Small intestine (tissue), 7 donors: ENCODE data around the gene DOCK9. TPM values are rescaled to one million over a fixed set of nuclear protein-coding genes. Genes with fewer than 3 reads are reported as not detected.

Experiments used
- DNase-seq, 2 donors: peaks; one replicate each; pipeline versions ENCODE4 v3.0.0 to v3.0.0-alpha.2; 2013
- FAIRE-seq: peaks from 2 replicates; lab custom pipeline; 2012; peaks lifted over from hg19 to GRCh38; lab: Jason Lieb, UNC
- H3K27ac ChIP-seq, 3 donors: one replicate each; pipeline ENCODE4 v1.5.1; 2013; ENCODE audit warnings: low read length in 2 of 3, mild to moderate bottlenecking in 2 of 3, control low read depth in 1 of 3, inconsistent platforms in 1 of 3, low read depth in 1 of 3, moderate library complexity in 1 of 3
- H3K27me3 ChIP-seq, 3 donors: one replicate each; pipeline ENCODE4 v1.6.1; 2013; ENCODE audit warnings: low read length in 3 of 3, inconsistent platforms in 1 of 3; ENCODE audit not compliant: control insufficient read depth in 3 of 3, insufficient read depth in 3 of 3
- H3K36me3 ChIP-seq, 3 donors: one replicate each; pipeline ENCODE4 v1.6.1; 2013; ENCODE audit warnings: low read length in 3 of 3, inconsistent platforms in 1 of 3, low read depth in 1 of 3, mild to moderate bottlenecking in 1 of 3, moderate library complexity in 1 of 3; ENCODE audit not compliant: control insufficient read depth in 3 of 3, insufficient read depth in 2 of 3
- H3K4me1 ChIP-seq, 3 donors: one replicate each; pipeline ENCODE4 v1.6.1; 2013; ENCODE audit warnings: low read length in 2 of 3, inconsistent platforms in 1 of 3, low read depth in 1 of 3, mild to moderate bottlenecking in 1 of 3, moderate library complexity in 1 of 3; ENCODE audit not compliant: control insufficient read depth in 3 of 3, insufficient read depth in 2 of 3
- H3K4me3 ChIP-seq, 3 donors: one replicate each; pipeline ENCODE4 v1.5.1; 2013; ENCODE audit warnings: low read length in 3 of 3, control low read depth in 1 of 3, inconsistent platforms in 1 of 3, low read depth in 1 of 3, mild to moderate bottlenecking in 1 of 3, moderate library complexity in 1 of 3
- H3K9me3 ChIP-seq, 2 donors: one replicate each; pipeline ENCODE4 v1.6.1; 2013; ENCODE audit warnings: low read depth in 1 of 2, low read length in 1 of 2; ENCODE audit not compliant: control insufficient read depth in 2 of 2, insufficient read depth in 1 of 2
- WGBS, 3 donors: extraction: QIAGEN DNeasy Blood & Tissue Kit; methylation state at CpG; one replicate each; pipeline ENCODE4 v1.1.7; 2013; 5-methylcytosine and 5-hydroxymethylcytosine counted together
- polyA plus RNA-seq, 4 donors: library from polyadenylated mRNA; stranded (reverse) in 3 of 4; unstranded in 1 of 4; fragments of 200-250 nt in 3 of 4; fragments of 120-200 nt in 1 of 4; gene quantifications; one replicate each; pipeline versions ENCODE4 v1.2.1 to v1.2.3, GENCODE V29; 2013
- donor health status: healthy with polysubstance abuse.
- donor health status: control.
- donor health status: control.
- donor health status: Bipolar disorder and iron deficiency.
- donor health status: healthy.

The DOCK9 gene
- polyA plus RNA-seq, 4 donors, result 18.6 to 84.3 (median 37.0) TPM

DNA sequence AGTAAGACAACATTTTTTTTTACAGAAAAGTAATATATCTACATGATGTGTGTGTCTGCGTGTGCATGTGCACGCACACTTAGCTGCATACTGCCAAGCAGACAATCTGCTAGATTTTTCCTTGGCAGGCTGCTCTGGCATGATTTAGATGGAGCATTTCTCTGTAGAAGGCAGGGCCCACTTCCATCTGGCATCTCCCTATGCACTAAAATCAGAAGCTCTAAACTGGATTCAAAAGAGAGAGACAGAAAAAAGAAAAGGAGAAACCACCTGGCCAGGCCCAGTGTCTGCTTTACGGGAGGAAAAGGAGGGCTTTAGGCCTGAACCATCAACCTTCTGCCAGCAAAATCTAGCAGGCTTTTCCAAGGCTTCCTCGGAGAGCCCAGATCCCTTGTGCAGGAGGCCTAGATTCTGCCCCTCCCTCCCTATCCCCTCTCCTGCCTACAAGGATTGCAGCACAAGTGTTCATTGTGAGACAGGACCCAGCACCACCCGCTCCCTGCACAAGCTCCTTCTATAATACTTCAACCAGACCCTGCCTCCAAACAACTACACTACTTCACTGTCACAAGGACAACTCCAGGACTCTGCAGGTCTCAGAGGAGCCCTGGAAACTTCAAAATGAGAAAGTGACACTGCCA is 99.3 kb downstream of the DOCK9 start:
- FAIRE-seq (no peak), DNase-seq (no peak)
- Histone ChIP-seq H3K36me3 (peaks cover 4 to 61% (median 14%) of the 10 kb centered on the region in 3 donors), H3K4me1 (no peaks in the 10 kb centered on the region), H3K9me3 (peaks cover 0 to 5% of the 10 kb centered on the region in 2 donors), H3K4me3 (no peak overlapping the region), H3K27me3 (no peaks in the 10 kb centered on the region), H3K27ac (no peak overlapping the region)
- WGBS, 3 donors, result 86 to 97% (median 95%) methylated on average over 5 of the region's 5 CpGs

DNA sequence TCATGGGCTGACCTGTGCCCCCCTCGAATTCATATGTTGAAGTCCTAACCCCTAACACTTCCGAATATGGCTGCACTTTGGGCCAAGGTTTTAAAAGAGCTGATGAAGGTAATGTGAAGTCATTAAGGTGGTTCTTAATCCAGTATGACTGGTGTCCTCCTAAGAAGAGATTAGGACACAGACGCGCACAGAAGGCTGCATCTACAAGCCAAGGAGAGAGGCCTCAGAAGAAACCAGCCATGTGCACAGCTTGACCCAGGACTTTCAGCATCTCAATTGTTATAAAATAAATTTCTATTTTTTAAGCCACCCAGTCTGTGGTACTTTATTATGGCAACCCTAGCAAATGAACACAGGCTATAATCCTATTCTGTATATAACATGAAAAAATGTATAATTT is 99.9 kb downstream of the DOCK9 start:
- no peaks in the 10 kb centered on the region for H3K27me3 ChIP-seq
- WGBS, 3 donors, result 91 to 99% (median 93%) methylated on average over 4 of the region's 4 CpGs
- peaks cover 2 to 63% (median 12%) of the 10 kb centered on the region in 3 donors for H3K36me3 ChIP-seq
- no peak for DNase-seq
- H3K27ac ChIP-seq, result no peak overlapping the region
- H3K4me3 ChIP-seq, result no peak overlapping the region
- H3K4me1 ChIP-seq, result no peaks in the 10 kb centered on the region
- peaks cover 0 to 11% of the 10 kb centered on the region in 2 donors for H3K9me3 ChIP-seq
- FAIRE-seq, result no peak

DNA sequence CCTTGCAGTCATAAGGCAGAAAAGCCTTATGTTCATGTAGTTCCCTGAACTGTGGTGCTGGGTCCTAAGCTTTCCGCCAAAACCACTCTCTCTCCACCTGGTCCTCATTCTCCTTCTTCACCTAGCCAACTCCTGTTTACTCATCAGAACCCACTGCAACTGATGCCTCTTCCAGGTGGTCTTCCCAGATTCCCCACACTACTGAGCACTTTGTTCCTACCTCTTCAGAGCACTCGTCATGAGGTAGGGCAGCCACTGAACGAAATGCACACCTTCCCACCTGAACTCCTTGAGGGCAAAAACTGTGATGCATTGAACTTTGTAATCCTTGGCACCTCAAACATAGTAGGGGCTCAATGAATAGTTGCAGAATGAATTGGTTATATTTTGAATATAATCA is 100.4 kb downstream of the DOCK9 start:
- 91 to 96% (median 93%) methylated on average over 3 of the region's 3 CpGs for WGBS, 3 donors
- Histone ChIP-seq H3K27me3 (no peaks in the 10 kb centered on the region), H3K27ac (no peak overlapping the region), H3K9me3 (peaks cover 0 to 13% of the 10 kb centered on the region in 2 donors), H3K4me1 (no peaks in the 10 kb centered on the region), H3K36me3 (peaks cover 2 to 66% (median 12%) of the 10 kb centered on the region in 3 donors), H3K4me3 (no peak overlapping the region)
- FAIRE-seq (no peak), DNase-seq (no peak)

DNA sequence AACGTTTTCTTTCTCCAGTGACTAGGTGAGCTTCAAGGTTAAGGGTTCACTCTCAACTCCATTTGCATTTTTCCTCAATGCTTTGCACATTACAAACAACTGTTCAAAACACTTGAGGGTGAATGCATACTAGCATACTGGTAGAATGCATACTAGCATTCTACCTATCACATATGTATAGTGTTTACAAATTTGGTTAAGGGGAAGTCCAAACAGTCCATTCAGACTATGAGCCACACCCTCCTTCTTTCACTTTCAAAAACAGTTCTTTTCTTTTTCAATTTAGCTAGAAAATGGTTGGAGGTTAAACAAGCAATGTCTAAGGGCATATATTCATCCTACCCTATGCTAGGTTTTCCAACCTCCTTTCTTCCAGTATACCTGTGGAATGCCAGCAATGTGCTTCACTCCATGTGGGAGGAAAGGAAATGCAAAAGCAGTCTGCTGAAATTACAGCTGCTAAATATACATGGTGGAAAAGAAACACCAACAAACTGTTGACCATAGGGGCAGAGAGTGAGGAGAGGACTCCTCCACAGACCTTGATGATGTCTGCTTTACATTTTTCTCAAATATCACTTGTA is 102.6 kb downstream of the DOCK9 start:
- H3K4me1 ChIP-seq, result no peaks in the 10 kb centered on the region
- H3K36me3 ChIP-seq, result peaks cover 4 to 61% (median 9%) of the 10 kb centered on the region in 3 donors
- H3K9me3 ChIP-seq, result peaks cover 0 to 13% of the 10 kb centered on the region in 2 donors
- DNase-seq (no peak), FAIRE-seq (no peak)
- H3K27me3 ChIP-seq, result no peaks in the 10 kb centered on the region
- 56 to 69% (median 59%) methylated on average over 1 of the region's 1 CpG for WGBS, 3 donors
- no peak overlapping the region for H3K27ac ChIP-seq
- H3K4me3 ChIP-seq, result no peak overlapping the region

DNA sequence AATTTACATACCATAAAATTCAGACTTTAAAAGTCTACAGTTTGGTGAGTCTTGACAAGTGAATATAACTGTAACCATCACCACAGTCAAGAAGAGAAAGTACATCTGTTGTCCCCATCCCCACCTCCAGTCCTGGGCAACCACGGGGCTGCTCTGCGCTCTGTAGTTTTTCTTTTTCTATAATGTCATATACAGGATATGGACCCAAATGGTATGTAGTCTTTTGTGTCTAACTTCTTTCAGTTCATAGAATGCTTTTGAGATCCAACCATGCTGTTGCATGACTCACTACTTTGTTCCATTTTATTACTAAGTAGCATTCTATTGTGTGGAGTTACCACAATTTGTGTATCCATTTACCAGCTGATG is 103.9 kb downstream of the DOCK9 start:
- no peak overlapping the region for H3K27ac ChIP-seq
- 93 to 96% (median 95%) methylated on average over 2 of the region's 2 CpGs for WGBS, 3 donors
- no peak overlapping the region for H3K4me3 ChIP-seq
- FAIRE-seq, result no peak
- no peaks in the 10 kb centered on the region for H3K4me1 ChIP-seq
- no peaks in the 10 kb centered on the region for H3K27me3 ChIP-seq
- peaks cover 2 to 56% (median 5%) of the 10 kb centered on the region in 3 donors for H3K36me3 ChIP-seq
- peaks cover 0 to 13% of the 10 kb centered on the region in 2 donors for H3K9me3 ChIP-seq
- no peak for DNase-seq

DNA sequence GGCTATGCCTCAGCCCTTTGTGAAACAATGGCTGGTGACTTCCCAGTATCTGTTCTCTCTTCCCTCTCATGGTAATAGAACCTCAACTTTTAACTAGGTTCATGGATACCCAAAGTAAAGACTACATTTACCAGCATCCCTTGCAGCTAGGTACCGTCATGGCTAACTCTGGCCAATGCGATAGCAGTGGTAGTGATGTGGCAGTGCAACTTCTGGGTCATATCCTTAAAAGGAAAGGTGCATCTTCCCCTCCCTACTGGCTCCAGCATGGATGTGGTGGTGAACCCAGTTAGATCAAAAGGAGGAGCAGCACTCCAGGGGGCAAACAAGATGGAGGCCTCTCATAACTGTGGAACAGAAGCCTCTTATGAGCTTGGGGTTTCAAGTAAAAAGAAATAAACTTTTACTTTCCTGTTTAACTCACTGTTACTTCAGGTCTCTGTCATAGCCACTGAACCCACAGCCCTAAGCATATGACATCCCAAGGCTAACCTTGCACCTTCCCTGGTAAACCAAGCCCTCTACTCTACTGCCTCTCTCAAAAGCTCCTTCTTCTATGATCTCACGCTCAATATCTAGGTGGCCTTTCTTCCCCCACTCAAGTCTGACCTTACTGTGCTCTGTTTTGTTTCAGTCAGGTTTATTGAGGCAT is 104.4 kb downstream of the DOCK9 start:
- DNase-seq (no peak), FAIRE-seq (no peak)
- no peaks in the 10 kb centered on the region for H3K27me3 ChIP-seq
- H3K27ac ChIP-seq, result no peak overlapping the region
- WGBS, 3 donors, result 96 to 98% (median 97%) methylated on average over 3 of the region's 3 CpGs
- H3K36me3 ChIP-seq, result peaks cover 2 to 55% (median 2%) of the 10 kb centered on the region in 3 donors
- H3K4me1 ChIP-seq, result no peaks in the 10 kb centered on the region
- no peak overlapping the region for H3K4me3 ChIP-seq
- H3K9me3 ChIP-seq, result peaks cover 0 to 13% of the 10 kb centered on the region in 2 donors

DNA sequence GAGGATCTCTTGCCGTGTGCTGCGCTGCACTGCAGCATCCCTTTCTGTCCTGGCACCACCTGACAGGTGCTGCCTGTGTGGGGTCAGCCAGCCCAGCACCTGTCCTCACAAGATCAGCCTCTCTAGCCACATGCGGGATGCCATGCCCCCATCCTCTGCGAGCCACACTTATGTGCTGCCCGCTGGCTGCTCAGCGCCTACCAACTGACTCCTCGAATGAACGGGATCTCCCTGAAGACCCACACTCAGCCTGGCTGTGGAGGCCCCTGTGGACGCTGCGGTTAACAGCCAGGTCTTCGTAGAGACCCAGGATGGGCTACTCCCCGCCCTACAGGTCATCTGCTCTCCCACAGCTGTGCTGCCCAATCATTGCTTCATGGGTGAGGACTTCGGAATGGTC is 106.1 kb downstream of the DOCK9 start:
- Histone ChIP-seq H3K9me3 (peaks cover 0 to 13% of the 10 kb centered on the region in 2 donors), H3K4me1 (no peaks in the 10 kb centered on the region), H3K27ac (no peak overlapping the region), H3K4me3 (no peak overlapping the region), H3K36me3 (peaks cover 2 to 47% (median 5%) of the 10 kb centered on the region in 3 donors), H3K27me3 (no peaks in the 10 kb centered on the region)
- FAIRE-seq (no peak), DNase-seq (no peak)
- WGBS, 3 donors, result 90 to 95% (median 92%) methylated on average over 13 of the region's 13 CpGs

DNA sequence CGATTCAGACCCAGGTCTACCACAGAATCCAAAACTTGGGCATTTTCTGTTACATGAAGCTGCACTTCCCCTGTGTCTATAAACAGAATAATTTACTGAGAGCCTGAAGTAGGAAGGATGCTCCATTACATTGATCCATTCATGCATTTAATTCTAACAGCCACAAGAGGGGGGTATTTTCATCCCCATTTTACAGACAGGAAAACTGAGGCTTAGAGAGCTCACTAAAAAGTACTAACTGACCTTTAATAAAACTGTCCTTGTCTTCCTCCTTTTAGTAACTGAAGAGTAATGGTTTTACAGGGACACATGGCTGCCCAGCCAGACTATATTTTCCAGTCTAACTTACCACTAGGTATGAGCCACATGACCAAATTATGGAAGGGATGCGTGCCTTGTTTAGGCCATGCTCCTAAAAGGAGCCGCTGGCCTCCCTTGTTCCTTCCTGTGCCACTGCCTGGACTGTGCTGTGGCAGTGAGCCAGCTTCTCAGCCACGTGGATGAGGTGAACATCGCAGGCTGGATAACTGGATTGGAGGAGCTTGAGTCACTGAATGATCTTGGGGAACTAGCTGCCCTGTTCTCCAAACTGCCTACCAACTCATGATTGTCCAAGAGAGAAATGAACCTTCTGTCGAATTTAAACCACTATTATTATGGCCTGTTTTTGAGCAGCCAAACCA is 108.3 kb downstream of the DOCK9 start:
- Histone ChIP-seq H3K27ac (no peak overlapping the region), H3K27me3 (no peaks in the 10 kb centered on the region), H3K9me3 (peaks cover 0 to 13% of the 10 kb centered on the region in 2 donors), H3K36me3 (peaks cover 5 to 52% (median 5%) of the 10 kb centered on the region in 3 donors), H3K4me1 (no peaks in the 10 kb centered on the region), H3K4me3 (no peak overlapping the region)
- no peak for FAIRE-seq
- DNase-seq, result peak in 1 of 2 donors; percentile 27
- WGBS, 3 donors, result 56 to 73% (median 59%) methylated on average over 6 of the region's 6 CpGs
